ENCODE results near the gene VPS13D.

The VPS13D gene

DNA sequence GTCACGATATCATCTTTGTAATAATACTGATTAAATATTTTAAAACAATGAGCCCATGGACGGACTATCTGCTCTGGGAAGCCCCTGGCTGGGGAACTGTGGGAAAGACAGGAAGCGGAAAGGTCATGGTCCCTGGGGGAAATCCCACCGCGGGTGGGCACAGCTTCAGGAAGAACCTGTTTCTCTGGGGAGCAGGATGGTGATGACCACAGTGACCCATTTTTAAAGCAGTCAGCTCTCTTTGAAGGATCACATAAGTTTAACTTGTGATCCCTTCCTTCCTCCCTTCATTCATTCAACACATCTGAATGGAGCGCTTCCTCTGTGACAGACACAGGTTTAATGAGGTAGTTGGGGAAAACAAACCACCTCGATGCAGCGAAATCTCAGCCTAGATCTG lies 315.2 kb downstream of the VPS13D start:
- Histone ChIP-seq H3K27me3 (peaks cover 7% of the 10 kb centered on the region), H3K27ac (no peak overlapping the region), H3K36me3 (no peaks in the 10 kb centered on the region), H3K4me3 (ENCODE audit: low read depth in 1 of 2, low read length in 1 of 2) (no peak overlapping the region), H3K9me3 (no peaks in the 10 kb centered on the region), H3K4me1 (ENCODE audit: control insufficient read depth in 1 of 2, insufficient read depth in 1 of 2, low read depth in 1 of 2, low read length in 1 of 2) (no peaks in the 10 kb centered on the region)
- TF ChIP-seq, protein P1, sequence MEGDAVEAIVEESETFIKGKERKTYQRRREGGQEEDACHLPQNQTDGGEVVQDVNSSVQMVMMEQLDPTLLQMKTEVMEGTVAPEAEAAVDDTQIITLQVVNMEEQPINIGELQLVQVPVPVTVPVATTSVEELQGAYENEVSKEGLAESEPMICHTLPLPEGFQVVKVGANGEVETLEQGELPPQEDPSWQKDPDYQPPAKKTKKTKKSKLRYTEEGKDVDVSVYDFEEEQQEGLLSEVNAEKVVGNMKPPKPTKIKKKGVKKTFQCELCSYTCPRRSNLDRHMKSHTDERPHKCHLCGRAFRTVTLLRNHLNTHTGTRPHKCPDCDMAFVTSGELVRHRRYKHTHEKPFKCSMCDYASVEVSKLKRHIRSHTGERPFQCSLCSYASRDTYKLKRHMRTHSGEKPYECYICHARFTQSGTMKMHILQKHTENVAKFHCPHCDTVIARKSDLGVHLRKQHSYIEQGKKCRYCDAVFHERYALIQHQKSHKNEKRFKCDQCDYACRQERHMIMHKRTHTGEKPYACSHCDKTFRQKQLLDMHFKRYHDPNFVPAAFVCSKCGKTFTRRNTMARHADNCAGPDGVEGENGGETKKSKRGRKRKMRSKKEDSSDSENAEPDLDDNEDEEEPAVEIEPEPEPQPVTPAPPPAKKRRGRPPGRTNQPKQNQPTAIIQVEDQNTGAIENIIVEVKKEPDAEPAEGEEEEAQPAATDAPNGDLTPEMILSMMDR (IDR thresholded peaks at IDR 0.05) = no peak

DNA sequence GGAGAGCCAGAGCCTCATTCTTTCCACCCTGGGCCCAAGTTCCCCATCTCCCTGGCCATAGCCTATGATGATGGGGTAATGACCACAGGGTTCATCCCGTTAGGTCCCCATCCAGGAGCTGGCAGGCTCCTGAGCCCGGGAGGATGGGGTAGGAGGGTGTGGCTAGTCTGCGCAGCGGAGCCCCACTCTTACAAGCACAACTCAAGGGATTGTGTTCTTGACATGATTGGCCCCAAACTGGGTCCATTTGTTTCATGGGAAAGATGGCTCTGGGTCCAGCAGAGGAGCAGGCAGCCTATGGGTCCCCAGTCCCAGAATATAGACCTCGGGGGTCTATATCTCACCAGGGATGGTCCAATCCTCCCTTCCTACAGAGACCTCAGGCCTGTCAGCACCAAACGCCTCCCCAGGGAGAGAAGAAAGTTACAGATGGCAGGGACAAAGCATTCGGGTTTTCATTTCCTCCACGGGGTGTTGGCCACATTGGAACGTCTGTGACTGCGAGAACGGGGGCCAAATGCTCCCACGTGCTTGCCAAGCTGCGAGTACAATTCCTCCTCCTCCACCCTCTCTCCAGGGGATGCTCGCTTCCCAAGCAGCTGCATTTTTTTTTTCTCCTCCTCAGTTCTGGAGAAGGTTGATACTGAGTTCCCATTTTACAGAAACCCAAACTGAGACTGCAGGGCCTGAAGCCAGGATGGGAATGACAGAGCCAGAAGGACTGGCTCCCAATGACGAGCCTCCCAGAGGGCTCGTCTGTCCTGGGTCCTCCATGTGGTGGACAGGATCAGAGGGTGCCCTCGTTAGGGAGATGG lies 317.1 kb downstream of the VPS13D start:
- no peaks in the 10 kb centered on the region for H3K4me1 ChIP-seq (ENCODE audit: control insufficient read depth in 1 of 2, insufficient read depth in 1 of 2, low read depth in 1 of 2, low read length in 1 of 2)
- no peak overlapping the region for H3K27ac ChIP-seq
- H3K9me3 ChIP-seq = no peaks in the 10 kb centered on the region
- H3K36me3 ChIP-seq = no peaks in the 10 kb centered on the region
- TF ChIP-seq, protein P1 (IDR thresholded peaks at IDR 0.05) = no peak
- H3K27me3 ChIP-seq = no peaks in the 10 kb centered on the region
- no peak overlapping the region for H3K4me3 ChIP-seq (ENCODE audit: low read depth in 1 of 2, low read length in 1 of 2)

DNA sequence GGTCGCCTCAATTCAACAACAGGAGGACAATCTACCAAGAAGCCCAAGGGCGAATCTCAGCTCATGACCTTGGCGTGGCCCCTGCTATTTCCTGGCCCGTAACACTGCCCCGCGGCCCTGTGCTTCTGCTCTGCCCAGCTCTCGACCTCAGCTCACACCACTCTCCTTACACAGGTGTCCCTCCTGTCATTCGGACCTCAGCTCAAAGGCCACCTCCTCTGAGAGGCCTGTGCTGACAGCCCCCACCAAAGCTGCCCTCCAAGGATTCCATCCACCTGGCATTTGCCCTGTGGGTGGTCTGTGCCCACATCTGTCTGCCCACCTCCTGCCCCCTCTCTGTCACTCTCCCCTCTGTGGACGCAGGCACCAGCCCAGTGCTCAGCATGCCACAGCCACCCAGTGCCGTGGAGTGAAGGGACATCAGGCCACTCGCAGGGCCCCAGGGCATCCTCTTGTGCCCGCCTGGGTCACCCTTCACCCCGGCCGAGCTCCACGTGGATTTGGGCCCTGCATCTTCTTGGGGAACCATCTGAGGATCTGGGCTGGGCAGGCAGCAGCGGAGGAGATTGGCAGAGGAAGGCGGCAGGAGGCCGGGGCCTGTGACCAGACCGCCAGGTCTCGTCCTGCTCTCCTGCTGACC lies 317.9 kb downstream of the VPS13D start:
- Histone ChIP-seq H3K4me3 (ENCODE audit: low read depth in 1 of 2, low read length in 1 of 2) (no peak overlapping the region), H3K36me3 (no peaks in the 10 kb centered on the region), H3K9me3 (no peaks in the 10 kb centered on the region), H3K27me3 (no peaks in the 10 kb centered on the region), H3K27ac (no peak overlapping the region), H3K4me1 (ENCODE audit: control insufficient read depth in 1 of 2, insufficient read depth in 1 of 2, low read depth in 1 of 2, low read length in 1 of 2) (no peaks in the 10 kb centered on the region)
- TF ChIP-seq, protein P1 (IDR thresholded peaks at IDR 0.05) = no peak

DNA sequence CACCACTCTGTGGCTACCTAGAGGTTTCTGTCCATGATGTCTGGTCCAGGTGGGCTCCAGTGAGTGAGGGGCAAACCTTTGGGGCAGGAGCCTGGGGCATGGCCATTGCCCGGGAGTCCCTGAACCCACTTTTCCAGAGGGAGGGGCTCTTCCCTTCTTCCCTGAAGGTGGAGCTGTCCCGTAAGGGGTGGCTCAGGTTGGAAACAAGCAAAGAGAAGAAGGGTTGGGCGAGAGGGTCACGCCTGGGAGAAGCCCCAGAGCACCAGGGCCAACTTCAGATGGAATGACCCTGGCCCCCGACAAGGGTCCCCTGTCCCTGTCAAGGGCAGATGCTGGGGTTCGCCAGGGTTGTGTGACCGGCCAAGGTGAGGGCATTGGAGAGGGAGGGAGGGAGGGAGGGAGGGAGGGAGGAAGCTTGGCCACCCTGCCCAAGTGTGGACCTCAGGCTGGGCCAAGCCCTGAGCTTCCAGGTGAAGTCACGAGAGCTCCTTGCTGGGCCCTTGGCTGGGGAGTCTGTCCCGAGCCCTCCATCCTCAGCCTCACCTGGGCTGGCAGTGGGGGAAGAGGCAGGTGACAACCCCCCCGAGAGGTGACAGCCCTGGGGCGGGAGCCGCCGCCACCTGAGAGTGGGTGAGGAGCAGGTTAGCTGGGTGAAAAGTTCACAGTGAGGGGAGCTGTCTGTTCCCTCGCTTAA lies 318.6 kb downstream of the VPS13D start:
- H3K4me3 ChIP-seq (ENCODE audit: low read depth in 1 of 2, low read length in 1 of 2) = no peak overlapping the region
- no peaks in the 10 kb centered on the region for H3K4me1 ChIP-seq (ENCODE audit: control insufficient read depth in 1 of 2, insufficient read depth in 1 of 2, low read depth in 1 of 2, low read length in 1 of 2)
- H3K27me3 ChIP-seq = no peaks in the 10 kb centered on the region
- no peak overlapping the region for H3K27ac ChIP-seq
- TF ChIP-seq, protein P1 (IDR thresholded peaks at IDR 0.05) = no peak
- no peaks in the 10 kb centered on the region for H3K9me3 ChIP-seq
- no peaks in the 10 kb centered on the region for H3K36me3 ChIP-seq

DNA sequence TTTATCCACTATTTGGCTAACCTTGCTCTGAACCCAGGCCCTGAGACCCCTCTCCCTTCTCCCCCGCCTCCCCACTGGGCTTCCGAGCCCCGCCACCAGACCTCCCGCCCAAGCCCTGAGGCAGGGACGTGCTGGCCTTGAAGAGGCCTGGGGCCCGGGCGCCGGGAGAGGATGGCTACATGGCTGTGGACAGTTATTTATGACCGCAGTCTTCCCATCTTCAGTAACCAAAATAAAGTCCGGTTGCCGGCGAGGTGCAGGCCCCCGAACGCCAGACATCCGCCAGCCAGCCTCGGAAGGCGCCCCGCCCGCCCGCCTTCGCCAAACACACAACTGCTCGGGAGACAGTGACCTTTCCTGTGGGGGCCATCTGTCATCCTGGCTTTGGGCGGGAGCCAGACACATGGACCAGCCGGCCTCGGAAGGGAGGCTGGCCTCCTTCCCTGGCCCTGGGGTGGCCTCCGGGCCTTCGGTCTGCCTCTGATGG lies 319.2 kb downstream of the VPS13D start:
- no peaks in the 10 kb centered on the region for H3K9me3 ChIP-seq
- no peaks in the 10 kb centered on the region for H3K27me3 ChIP-seq
- H3K27ac ChIP-seq = no peak overlapping the region
- TF ChIP-seq, protein P1 (IDR thresholded peaks at IDR 0.05) = no peak
- H3K4me1 ChIP-seq (ENCODE audit: control insufficient read depth in 1 of 2, insufficient read depth in 1 of 2, low read depth in 1 of 2, low read length in 1 of 2) = no peaks in the 10 kb centered on the region
- no peaks in the 10 kb centered on the region for H3K36me3 ChIP-seq
- H3K4me3 ChIP-seq (ENCODE audit: low read depth in 1 of 2, low read length in 1 of 2) = no peak overlapping the region
